ENCODE data around the gene PPM1F. TPM values are rescaled to one million over a fixed set of nuclear protein-coding genes. Genes with fewer than 3 reads are reported as not detected.

The PPM1F gene
- total RNA-seq, 2 donors from 2014 or later = 37.6 to 49.2 TPM

DNA sequence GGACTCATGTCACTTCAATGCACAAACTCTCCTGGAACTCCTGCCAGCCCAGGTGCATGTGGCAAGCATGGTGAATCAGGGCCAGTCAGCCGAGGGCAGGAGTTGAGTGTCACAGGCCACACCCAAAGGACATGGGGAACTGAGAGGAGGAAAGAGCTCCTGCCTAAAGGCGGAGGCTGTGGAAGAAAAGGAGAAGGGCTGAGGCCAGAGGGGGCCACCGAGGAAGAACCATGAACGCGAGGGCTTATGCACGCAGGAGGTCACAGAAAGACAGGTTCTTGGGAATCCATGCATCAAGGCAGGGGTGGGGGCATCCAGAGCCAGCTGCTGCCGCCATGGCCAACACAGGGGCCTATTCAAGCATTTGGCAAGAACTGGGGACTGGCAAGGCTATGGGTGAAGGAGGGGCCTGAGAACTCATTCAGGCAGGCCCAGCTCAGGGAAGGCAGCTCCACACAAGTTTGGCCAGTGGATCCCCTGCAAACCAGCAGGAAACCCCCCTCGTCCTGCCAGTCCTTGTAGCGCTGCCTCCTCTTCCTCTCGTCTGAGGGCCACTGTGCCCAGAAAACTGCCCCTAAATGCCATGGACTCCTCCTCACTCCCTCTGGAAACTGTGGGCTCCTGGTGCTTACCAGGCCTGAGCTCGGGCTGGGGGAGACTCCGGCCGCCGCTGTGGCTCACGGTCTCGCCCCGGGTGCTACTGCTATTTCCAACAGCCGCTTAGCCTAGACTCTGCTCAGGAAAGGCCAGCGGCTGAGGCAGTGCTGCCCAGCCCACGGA is 15.4 kb downstream of the PPM1F start:
- Mint-ChIP-seq H3K36me3 (ENCODE audit: low read depth) (peaks cover 29% of the 10 kb centered on the region), H3K4me3 (no peak overlapping the region)

DNA sequence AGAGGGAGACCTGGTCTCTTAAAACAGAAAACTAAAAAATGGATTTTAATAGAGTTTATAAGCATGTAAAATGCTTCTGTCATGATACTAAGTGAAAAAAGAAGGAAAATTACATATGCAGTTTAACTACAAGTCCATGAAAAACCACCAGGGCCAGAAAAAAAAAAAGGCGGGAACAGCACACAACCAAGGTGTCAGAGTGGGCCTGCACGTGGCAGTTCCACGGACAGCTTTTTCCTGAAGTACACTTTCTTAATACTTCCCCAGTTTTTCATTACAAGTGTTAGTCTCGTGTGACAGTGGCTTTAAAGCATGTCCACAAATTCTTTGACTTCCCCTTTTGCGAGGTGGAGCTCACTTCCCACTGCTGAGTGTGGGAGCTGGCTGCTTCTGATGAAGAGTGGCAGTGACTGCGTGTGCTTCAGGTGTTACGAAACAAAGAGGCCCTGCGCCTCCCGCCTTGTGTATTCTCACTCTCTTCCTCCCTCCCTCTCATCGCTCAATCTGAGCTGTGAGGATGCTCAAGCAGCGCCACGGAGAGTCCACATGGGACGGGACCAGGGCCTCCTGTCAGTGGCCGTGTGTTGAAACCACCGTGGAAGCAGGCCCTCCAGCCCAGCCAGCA is 16.4 kb downstream of the PPM1F start:
- Histone ChIP-seq H3K9me3 (ENCODE audit: control insufficient read depth, low read length) (no peaks in the 10 kb centered on the region), H3K4me3 (ENCODE audit: low read length) (no peak overlapping the region), H3K4me1 (ENCODE audit: control insufficient read depth, insufficient read depth, low read length) (peaks cover 4% of the 10 kb centered on the region), H3K27me3 (ENCODE audit: control insufficient read depth, insufficient read depth, low read length, poor library complexity, severe bottlenecking) (no peaks in the 10 kb centered on the region), H3K27ac (ENCODE audit: low read depth, low read length) (no peak overlapping the region), H3K36me3 (ENCODE audit: control insufficient read depth, insufficient read depth, low read length) (peaks cover 48% of the 10 kb centered on the region), H3K9ac (ENCODE audit: extremely low read depth, low read length, poor library complexity, severe bottlenecking) (no peak overlapping the region)
- Mint-ChIP-seq H3K4me1 (peaks cover 7% of the 10 kb centered on the region), H3K4me3 (no peak overlapping the region), H3K36me3 (ENCODE audit: low read depth) (peaks cover 30% of the 10 kb centered on the region), H3K27me3 (ENCODE audit: insufficient read depth) (no peaks in the 10 kb centered on the region), H3K9me3 (no peaks in the 10 kb centered on the region), H3K27ac (no peak overlapping the region)
- TF ChIP-seq, protein P1, sequence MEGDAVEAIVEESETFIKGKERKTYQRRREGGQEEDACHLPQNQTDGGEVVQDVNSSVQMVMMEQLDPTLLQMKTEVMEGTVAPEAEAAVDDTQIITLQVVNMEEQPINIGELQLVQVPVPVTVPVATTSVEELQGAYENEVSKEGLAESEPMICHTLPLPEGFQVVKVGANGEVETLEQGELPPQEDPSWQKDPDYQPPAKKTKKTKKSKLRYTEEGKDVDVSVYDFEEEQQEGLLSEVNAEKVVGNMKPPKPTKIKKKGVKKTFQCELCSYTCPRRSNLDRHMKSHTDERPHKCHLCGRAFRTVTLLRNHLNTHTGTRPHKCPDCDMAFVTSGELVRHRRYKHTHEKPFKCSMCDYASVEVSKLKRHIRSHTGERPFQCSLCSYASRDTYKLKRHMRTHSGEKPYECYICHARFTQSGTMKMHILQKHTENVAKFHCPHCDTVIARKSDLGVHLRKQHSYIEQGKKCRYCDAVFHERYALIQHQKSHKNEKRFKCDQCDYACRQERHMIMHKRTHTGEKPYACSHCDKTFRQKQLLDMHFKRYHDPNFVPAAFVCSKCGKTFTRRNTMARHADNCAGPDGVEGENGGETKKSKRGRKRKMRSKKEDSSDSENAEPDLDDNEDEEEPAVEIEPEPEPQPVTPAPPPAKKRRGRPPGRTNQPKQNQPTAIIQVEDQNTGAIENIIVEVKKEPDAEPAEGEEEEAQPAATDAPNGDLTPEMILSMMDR (conservative IDR thresholded peaks at IDR 0.05) = no peak
- 94 to 98% methylated on average over 7 to 15 of the region's 15 CpGs for WGBS, 2 experiments (ENCODE audit: insufficient coverage in 1 of 2, insufficient read length in 1 of 2)
- DNase-seq = no peak

More for the DNA sequence above, 15.4 kb downstream of the PPM1F start:
- H3K4me1 Mint-ChIP-seq = peaks cover 7% of the 10 kb centered on the region
- no peaks in the 10 kb centered on the region for H3K27me3 ChIP-seq (ENCODE audit: control insufficient read depth, insufficient read depth, low read length, poor library complexity, severe bottlenecking)
- H3K9ac ChIP-seq (ENCODE audit: extremely low read depth, low read length, poor library complexity, severe bottlenecking) = no peak overlapping the region
- no peak for DNase-seq
- H3K27ac ChIP-seq (ENCODE audit: low read depth, low read length) = no peak overlapping the region
- 91 to 93% methylated on average over 15 to 20 of the region's 20 CpGs for WGBS, 2 experiments (ENCODE audit: insufficient coverage in 1 of 2, insufficient read length in 1 of 2)
- H3K36me3 ChIP-seq (ENCODE audit: control insufficient read depth, insufficient read depth, low read length) = peaks cover 49% of the 10 kb centered on the region
- no peaks in the 10 kb centered on the region for H3K27me3 Mint-ChIP-seq (ENCODE audit: insufficient read depth)
- peaks cover 4% of the 10 kb centered on the region for H3K4me1 ChIP-seq (ENCODE audit: control insufficient read depth, insufficient read depth, low read length)
- H3K9me3 ChIP-seq (ENCODE audit: control insufficient read depth, low read length) = no peaks in the 10 kb centered on the region
- H3K4me3 ChIP-seq (ENCODE audit: low read length) = no peak overlapping the region
- no peak overlapping the region for H3K27ac Mint-ChIP-seq
- no peaks in the 10 kb centered on the region for H3K9me3 Mint-ChIP-seq
- TF ChIP-seq, protein P1 (conservative IDR thresholded peaks at IDR 0.05) = no peak

DNA sequence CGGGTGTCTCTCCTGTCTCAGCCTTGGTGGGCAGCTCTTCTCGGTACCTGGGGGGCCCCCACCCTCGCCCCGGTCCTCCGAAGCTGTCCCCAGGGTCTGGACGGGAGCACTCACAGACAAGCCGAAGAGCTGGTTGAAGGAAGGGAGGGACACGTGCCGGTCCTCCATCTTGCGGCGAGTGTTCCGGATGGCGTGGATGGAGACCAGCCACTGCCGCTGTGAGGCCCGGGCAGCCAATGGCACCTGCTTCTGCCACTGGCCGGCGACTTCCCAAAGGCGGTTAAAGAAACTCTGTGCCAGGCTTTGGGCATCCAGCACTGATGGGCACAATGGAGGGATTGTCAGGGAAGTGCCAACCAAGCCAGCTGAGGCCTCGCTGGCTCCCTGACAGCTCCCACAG is 18.7 kb downstream of the PPM1F start:
- H3K4me1 Mint-ChIP-seq = peaks cover 7% of the 10 kb centered on the region
- no peaks in the 10 kb centered on the region for H3K9me3 Mint-ChIP-seq
- WGBS, 2 experiments (ENCODE audit: insufficient coverage in 1 of 2, insufficient read length in 1 of 2) = 96 to 97% methylated on average over 19 of the region's 19 CpGs
- H3K27ac ChIP-seq (ENCODE audit: low read depth, low read length) = no peak overlapping the region
- H3K4me3 Mint-ChIP-seq = no peak overlapping the region
- no peak overlapping the region for H3K4me3 ChIP-seq (ENCODE audit: low read length)
- H3K27ac Mint-ChIP-seq = no peak overlapping the region
- peaks cover 48% of the 10 kb centered on the region for H3K36me3 Mint-ChIP-seq (ENCODE audit: low read depth)
- no peak for DNase-seq
- H3K9me3 ChIP-seq (ENCODE audit: control insufficient read depth, low read length) = no peaks in the 10 kb centered on the region
- no peaks in the 10 kb centered on the region for H3K27me3 ChIP-seq (ENCODE audit: control insufficient read depth, insufficient read depth, low read length, poor library complexity, severe bottlenecking)
- H3K9ac ChIP-seq (ENCODE audit: extremely low read depth, low read length, poor library complexity, severe bottlenecking) = no peak overlapping the region
- H3K27me3 Mint-ChIP-seq (ENCODE audit: insufficient read depth) = no peaks in the 10 kb centered on the region
- H3K4me1 ChIP-seq (ENCODE audit: control insufficient read depth, insufficient read depth, low read length) = peaks cover 4% of the 10 kb centered on the region
- TF ChIP-seq, protein P1 (conservative IDR thresholded peaks at IDR 0.05) = no peak
- H3K36me3 ChIP-seq (ENCODE audit: control insufficient read depth, insufficient read depth, low read length) = peaks cover 62% of the 10 kb centered on the region
